Measurements from ENCODE around the gene GAREM1.

Gene GAREM1

GRCh38 chr18:32383050-32383819 is 87.4 kb downstream of the GAREM1 start:
- H3K36me3 ChIP-seq (replicated peaks), result no peaks in the 10 kb centered on the region
- no peaks in the 10 kb centered on the region for H3K4me1 ChIP-seq
- H3K27me3 ChIP-seq (ENCODE audit: low read depth), result no peaks in the 10 kb centered on the region
- in situ Hi-C loops (cut with MboI; ENCODE audit: low sequenced_read_pairs), result no loop called here
- H3K4me3 ChIP-seq, result no peak overlapping the region
- DNase-seq (ENCODE audit: low spot score in 2 of 2), result no peak
- H3K9me3 ChIP-seq, result no peaks in the 10 kb centered on the region

- no peaks in the 10 kb centered on the region for H3K9me3 ChIP-seq
- DNase-seq (ENCODE audit: low spot score in 2 of 2), result no peak
- H3K36me3 ChIP-seq (replicated peaks), result no peaks in the 10 kb centered on the region
- in situ Hi-C loops (cut with MboI; ENCODE audit: low sequenced_read_pairs), result no loop called here
- H3K27me3 ChIP-seq (ENCODE audit: low read depth), result no peaks in the 10 kb centered on the region
- no peak overlapping the region for H3K4me3 ChIP-seq
- no peaks in the 10 kb centered on the region for H3K4me1 ChIP-seq
These were observed 88.9 kb downstream of the GAREM1 start for GRCh38 chr18:32381761-32382160.

- Histone ChIP-seq H3K36me3 (replicated peaks) (no peaks in the 10 kb centered on the region), H3K27me3 (ENCODE audit: low read depth) (no peaks in the 10 kb centered on the region)
These were observed 90.1 kb downstream of the GAREM1 start for GRCh38 chr18:32380559-32380958.

DNA sequence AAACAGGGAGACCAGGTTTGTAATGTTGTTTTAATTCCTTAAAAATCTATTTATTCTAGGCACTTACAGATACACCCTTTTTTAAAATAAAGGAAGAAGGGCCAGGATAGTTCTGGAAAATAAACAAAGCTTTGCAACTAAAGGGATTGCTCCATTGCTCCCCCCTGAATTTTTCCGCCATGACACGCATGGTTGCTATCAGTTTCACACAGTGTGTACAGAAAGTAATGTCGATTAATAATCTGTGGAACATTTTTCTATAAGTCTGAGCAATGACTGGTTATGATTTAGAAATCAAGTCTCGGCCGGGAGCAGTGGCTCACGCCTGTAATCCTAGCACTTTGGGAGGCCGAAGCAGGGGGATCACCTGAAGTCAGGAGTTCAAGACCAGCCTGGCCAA is 90.8 kb downstream of the GAREM1 start:
- no peaks in the 10 kb centered on the region for H3K27me3 ChIP-seq (ENCODE audit: low read depth)
- DNase-seq (ENCODE audit: low spot score in 2 of 2), result no peak
- no peaks in the 10 kb centered on the region for H3K36me3 ChIP-seq (replicated peaks)
- in situ Hi-C loops (cut with MboI; ENCODE audit: low sequenced_read_pairs), result no loop called here
- no peak overlapping the region for H3K4me3 ChIP-seq
- H3K9me3 ChIP-seq, result no peaks in the 10 kb centered on the region
- no peaks in the 10 kb centered on the region for H3K4me1 ChIP-seq

More at GRCh38 chr18:32380559-32380958, 90.1 kb downstream of the GAREM1 start:
- DNase-seq (ENCODE audit: low spot score in 2 of 2), result no peak
- in situ Hi-C loops (cut with MboI; ENCODE audit: low sequenced_read_pairs), result no loop called here
- H3K4me3 ChIP-seq, result no peak overlapping the region
- H3K9me3 ChIP-seq, result no peaks in the 10 kb centered on the region
- no peaks in the 10 kb centered on the region for H3K4me1 ChIP-seq

DNA sequence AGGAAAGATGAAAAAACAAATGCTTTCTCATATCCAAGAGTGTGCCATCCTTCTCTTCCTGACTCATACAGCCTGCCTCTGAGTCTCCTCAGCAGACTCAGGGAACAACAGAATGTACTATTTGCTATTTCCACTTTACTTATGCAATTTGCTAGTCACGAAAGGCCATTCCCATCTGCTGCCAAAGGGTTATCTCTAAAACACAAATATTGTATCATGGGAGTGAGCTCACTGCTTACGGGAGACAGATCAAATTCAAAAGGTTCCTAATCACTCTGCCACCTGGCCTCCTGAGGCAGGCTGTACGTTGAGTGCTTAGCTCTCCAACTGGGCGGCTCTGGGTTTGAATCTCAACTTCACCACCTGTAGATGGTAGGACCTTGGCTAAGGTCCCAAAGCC is 92.0 kb downstream of the GAREM1 start:
- no peaks in the 10 kb centered on the region for H3K36me3 ChIP-seq (replicated peaks)
- H3K27me3 ChIP-seq (ENCODE audit: low read depth), result no peaks in the 10 kb centered on the region
- in situ Hi-C loops (cut with MboI; ENCODE audit: low sequenced_read_pairs), result no loop called here
- no peak overlapping the region for H3K4me3 ChIP-seq
- no peaks in the 10 kb centered on the region for H3K9me3 ChIP-seq
- H3K4me1 ChIP-seq, result peaks cover 10% of the 10 kb centered on the region
- DNase-seq (ENCODE audit: low spot score in 2 of 2), result no peak

- H3K36me3 ChIP-seq (replicated peaks), result no peaks in the 10 kb centered on the region
- in situ Hi-C loops (cut with MboI; ENCODE audit: low sequenced_read_pairs), result no loop called here
- no peak overlapping the region for H3K4me3 ChIP-seq
- peaks cover 10% of the 10 kb centered on the region for H3K4me1 ChIP-seq
- peak; percentile 46 to 51 for DNase-seq (ENCODE audit: low spot score in 2 of 2)
- no peaks in the 10 kb centered on the region for H3K9me3 ChIP-seq
- H3K27me3 ChIP-seq (ENCODE audit: low read depth), result no peaks in the 10 kb centered on the region
These were observed 96.7 kb downstream of the GAREM1 start for GRCh38 chr18:32373995-32374394.

GRCh38 chr18:32373505-32373904 is 97.2 kb downstream of the GAREM1 start:
- H3K4me3 ChIP-seq, result no peak overlapping the region
- H3K27me3 ChIP-seq (ENCODE audit: low read depth), result no peaks in the 10 kb centered on the region
- DNase-seq (ENCODE audit: low spot score in 2 of 2), result no peak
- no peaks in the 10 kb centered on the region for H3K36me3 ChIP-seq (replicated peaks)
- in situ Hi-C loops (cut with MboI; ENCODE audit: low sequenced_read_pairs), result no loop called here
- peaks cover 10% of the 10 kb centered on the region for H3K4me1 ChIP-seq
- no peaks in the 10 kb centered on the region for H3K9me3 ChIP-seq

- Histone ChIP-seq H3K4me3 (no peak overlapping the region), H3K36me3 (replicated peaks) (no peaks in the 10 kb centered on the region), H3K27me3 (ENCODE audit: low read depth) (no peaks in the 10 kb centered on the region), H3K4me1 (peaks cover 10% of the 10 kb centered on the region), H3K9me3 (no peaks in the 10 kb centered on the region)
- in situ Hi-C loops (cut with MboI; ENCODE audit: low sequenced_read_pairs), result no loop called here
- DNase-seq (ENCODE audit: low spot score in 2 of 2), result no peak
These were observed 98.2 kb downstream of the GAREM1 start for GRCh38 chr18:32372381-32373061.

- no peak for DNase-seq (ENCODE audit: low spot score in 2 of 2)
- Histone ChIP-seq H3K9me3 (no peaks in the 10 kb centered on the region), H3K4me1 (peaks cover 10% of the 10 kb centered on the region), H3K4me3 (no peak overlapping the region), H3K27me3 (ENCODE audit: low read depth) (no peaks in the 10 kb centered on the region), H3K36me3 (replicated peaks) (no peaks in the 10 kb centered on the region)
- in situ Hi-C loops (cut with MboI; ENCODE audit: low sequenced_read_pairs), result no loop called here
These were observed 98.7 kb downstream of the GAREM1 start for GRCh38 chr18:32372047-32372380.

GRCh38 chr18:32371384-32371783 is 99.3 kb downstream of the GAREM1 start:
- in situ Hi-C loops (cut with MboI; ENCODE audit: low sequenced_read_pairs), result no loop called here

DNA sequence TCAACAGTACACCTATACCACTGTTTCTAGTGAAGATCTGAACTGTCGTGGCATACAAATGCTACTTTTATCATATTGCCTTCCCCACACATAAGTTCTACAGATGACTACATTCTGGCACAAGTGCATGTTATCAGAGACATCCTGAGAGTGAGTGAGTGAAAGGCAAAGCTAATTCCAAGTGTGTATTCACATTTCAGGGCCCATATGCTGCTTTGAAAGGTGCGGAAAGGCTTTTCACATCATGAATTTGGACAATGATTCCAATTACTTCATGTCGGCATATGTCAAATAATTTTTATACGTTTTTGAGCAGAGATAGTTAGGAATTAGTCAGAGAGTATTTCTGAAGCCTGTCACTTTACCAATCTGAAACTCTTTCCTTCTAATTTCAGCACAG is 101.7 kb downstream of the GAREM1 start:
- in situ Hi-C loops (cut with MboI; ENCODE audit: low sequenced_read_pairs), result no loop called here
- no peaks in the 10 kb centered on the region for H3K36me3 ChIP-seq (replicated peaks)

More at GRCh38 chr18:32371384-32371783, 99.3 kb downstream of the GAREM1 start:
- Histone ChIP-seq H3K9me3 (no peaks in the 10 kb centered on the region), H3K4me3 (no peak overlapping the region), H3K4me1 (peaks cover 10% of the 10 kb centered on the region), H3K36me3 (replicated peaks) (no peaks in the 10 kb centered on the region), H3K27me3 (ENCODE audit: low read depth) (no peaks in the 10 kb centered on the region)
- DNase-seq (ENCODE audit: low spot score in 2 of 2), result no peak

DNA sequence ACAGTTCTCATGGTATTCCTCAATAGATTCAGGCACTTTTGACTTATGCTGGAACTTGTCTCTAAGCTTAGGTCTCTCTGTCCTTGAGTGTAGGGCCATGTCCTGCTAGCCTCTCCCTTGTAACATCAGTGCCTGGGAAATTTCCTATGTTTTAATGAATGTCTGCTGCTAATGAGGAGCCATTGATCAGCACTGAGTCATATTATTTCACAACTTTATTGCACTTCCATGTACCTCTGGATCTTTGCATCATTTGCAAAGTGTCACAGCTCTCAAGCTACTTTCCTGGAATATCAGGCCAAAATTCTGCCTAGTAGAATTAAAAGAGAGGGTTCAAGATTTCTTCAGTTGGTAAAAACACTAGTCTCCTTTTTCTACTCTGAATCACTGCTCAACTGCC is 102.5 kb downstream of the GAREM1 start:
- no peak overlapping the region for H3K4me3 ChIP-seq
- no peaks in the 10 kb centered on the region for H3K9me3 ChIP-seq
- no peaks in the 10 kb centered on the region for H3K36me3 ChIP-seq (replicated peaks)
- H3K27me3 ChIP-seq (ENCODE audit: low read depth), result no peaks in the 10 kb centered on the region
- peaks cover 5% of the 10 kb centered on the region for H3K4me1 ChIP-seq
- in situ Hi-C loops (cut with MboI; ENCODE audit: low sequenced_read_pairs), result no loop called here
- no peak for DNase-seq (ENCODE audit: low spot score in 2 of 2)

More for the DNA sequence above, 101.7 kb downstream of the GAREM1 start:
- Histone ChIP-seq H3K9me3 (no peaks in the 10 kb centered on the region), H3K4me1 (peaks cover 4% of the 10 kb centered on the region), H3K27me3 (ENCODE audit: low read depth) (no peaks in the 10 kb centered on the region), H3K4me3 (no peak overlapping the region)
- DNase-seq (ENCODE audit: low spot score in 2 of 2), result no peak

- Histone ChIP-seq H3K27me3 (ENCODE audit: low read depth) (no peaks in the 10 kb centered on the region), H3K9me3 (no peaks in the 10 kb centered on the region), H3K36me3 (replicated peaks) (no peaks in the 10 kb centered on the region), H3K4me3 (no peak overlapping the region), H3K4me1 (peaks cover 11% of the 10 kb centered on the region)
- in situ Hi-C loops (cut with MboI; ENCODE audit: low sequenced_read_pairs), result no loop called here
- DNase-seq (ENCODE audit: low spot score in 2 of 2), result no peak
These were observed 103.8 kb downstream of the GAREM1 start for GRCh38 chr18:32366586-32367538.

DNA sequence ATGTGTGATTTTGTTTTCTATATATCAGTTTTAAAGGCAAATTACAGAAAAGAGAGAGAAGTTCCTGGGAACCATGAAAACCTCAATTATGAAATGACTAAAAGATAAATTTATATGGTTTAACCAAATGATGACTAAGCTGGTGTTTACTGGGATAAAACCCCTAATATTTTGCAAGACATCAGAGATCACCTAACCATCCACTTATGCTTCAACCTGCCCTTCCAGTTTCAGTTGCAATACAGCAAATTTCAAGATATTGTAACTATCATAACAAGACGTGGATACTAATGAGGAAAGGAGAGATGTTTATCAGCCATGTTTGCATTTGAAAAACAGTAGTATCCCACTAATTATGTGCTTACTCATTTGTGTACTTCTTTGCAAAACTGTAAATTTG is 108.2 kb downstream of the GAREM1 start:
- DNase-seq (ENCODE audit: low spot score in 2 of 2), result no peak
- Histone ChIP-seq H3K9me3 (no peaks in the 10 kb centered on the region), H3K36me3 (replicated peaks) (no peaks in the 10 kb centered on the region), H3K27me3 (ENCODE audit: low read depth) (no peaks in the 10 kb centered on the region), H3K4me1 (peaks cover 11% of the 10 kb centered on the region), H3K4me3 (no peak overlapping the region)
- in situ Hi-C loops (cut with MboI; ENCODE audit: low sequenced_read_pairs), result no loop called here
